Measurements from ENCODE around the gene RNU6-1.

RNU6-1 gene

DNA sequence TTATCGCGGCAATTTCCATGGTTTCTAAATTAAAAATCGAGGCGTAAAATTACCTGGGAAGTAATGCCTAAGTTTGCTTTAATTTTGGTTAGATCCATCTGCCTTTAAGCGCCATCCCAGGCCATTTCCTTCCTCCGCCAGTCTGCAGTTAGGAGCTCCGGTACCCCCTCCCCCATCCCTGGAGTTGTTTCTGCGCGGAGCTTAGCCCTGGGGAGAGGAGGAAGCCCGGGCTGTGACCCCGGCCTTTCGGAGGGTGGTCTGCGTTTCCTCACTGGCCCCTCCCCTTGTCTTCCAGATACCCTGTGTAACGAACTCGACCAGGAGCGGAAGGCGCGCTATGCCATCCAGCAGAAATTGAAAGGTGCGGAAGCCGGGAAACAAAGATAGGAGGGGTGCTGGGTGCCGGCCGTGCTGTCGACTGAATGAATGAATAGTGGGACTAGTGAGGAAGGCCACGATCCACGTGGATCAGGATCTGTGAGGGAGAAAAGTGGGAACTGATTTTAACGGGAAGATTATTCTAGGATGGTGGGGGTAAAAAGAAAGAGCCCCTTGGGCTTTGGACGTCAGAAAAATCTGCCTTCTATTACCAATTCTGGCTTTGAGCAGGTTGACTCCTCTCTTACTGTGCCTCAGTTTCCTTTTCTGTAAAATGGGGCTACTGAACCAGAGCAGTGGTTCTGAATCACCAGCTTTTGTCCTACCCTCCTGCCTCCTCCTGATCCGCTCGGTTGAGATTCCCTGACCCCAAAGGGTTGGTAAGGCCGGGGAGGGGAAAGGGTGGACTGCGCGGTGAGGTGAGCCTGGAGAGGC is 6.7 kb downstream of the RNU6-1 start:
- DNase-seq (ENCODE audit: low spot score) = no peak

- DNase-seq (ENCODE audit: low spot score) = no peak
These were observed 7.8 kb downstream of the RNU6-1 start for GRCh38 chr15:67832031-67832551.

DNA sequence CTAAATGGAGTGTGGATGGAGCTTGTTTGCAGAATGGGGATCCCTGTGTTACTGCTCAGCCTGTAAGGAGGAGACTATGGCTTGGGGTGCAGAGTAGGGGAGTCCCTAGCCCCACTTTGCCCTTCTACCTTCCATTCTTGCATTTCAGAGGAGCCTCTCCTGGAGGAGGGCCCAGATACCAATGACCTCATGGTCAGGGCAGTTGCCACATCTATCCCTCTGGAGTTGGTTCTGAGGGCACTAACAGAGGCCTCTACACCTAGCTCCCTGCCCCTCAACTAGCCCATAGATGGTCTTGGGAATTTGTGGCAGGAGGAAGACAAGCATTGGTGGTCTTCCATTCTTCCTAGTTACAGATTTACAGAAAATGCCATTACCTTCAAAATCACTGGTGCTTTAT is 8.5 kb downstream of the RNU6-1 start:
- DNase-seq (ENCODE audit: low spot score) = no peak

- no peak for DNase-seq (ENCODE audit: low spot score)
These were observed 10.0 kb downstream of the RNU6-1 start for GRCh38 chr15:67829647-67830504.

DNA sequence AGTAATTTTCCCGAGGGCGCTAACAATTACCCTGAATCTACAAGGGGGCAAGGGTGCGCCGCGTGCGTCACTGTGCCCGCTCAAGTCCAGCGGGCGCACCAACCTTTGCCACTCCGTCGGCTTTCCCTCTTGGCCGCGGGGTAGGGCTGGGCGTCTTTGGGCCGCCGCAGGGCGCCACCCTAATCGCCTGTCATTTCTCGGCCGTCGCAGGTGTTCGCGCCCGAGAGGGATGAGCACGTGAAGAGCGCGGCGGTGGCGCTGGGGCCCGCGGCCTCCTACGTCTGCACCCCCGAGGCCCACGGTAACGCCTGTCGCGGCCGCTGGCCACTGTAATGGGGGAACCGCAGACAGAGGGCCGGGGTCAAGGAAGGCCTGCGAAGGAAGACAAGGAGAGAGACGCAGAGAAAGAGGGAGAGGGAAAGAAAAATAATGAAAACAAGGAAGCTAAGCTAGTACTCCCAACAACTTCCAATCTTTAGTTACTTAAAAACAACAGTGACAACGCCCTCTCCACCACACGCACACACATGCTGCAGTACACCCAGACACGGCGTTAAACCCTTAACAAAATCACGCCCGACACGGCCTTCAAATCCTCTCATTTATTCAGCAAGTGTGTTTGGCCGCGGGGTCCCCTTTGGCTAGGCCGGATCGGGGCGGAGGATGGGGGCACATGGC is 10.7 kb downstream of the RNU6-1 start:
- no peak for DNase-seq (ENCODE audit: low spot score)

DNA sequence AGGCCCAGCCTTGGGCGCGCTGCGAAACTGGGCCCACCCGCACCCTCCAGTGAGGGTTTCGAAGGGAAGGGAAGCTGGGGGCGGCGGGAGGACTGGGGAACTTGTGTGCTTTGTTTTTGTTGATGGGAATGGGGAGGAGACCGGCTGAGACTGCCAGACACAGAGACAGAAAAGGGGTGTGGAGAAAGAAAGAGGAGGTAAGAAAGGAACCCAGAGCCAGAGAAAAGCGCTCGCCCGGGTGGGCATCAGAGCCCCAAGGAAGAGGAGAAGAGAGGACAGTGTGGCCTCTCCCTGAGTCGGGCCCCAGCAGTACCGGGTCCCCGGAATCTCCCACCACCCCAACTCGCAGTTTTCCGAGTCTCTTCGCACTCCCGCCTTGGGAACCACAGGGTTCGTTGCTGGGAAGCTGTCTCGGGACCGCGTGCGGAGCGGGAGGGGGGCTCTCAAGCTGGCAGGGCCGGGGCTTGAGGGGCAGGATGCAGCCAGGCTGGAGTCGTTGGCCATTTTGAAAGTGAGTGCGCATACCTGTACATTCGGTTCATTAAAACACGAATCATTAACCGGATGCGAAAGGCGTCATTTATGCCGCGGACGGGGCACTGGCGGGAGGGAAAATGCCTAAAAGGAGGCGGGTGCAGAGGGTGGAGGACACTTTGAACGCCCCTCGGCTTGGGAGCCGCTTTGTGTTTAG is 11.4 kb downstream of the RNU6-1 start:
- no peak for DNase-seq (ENCODE audit: low spot score)

DNA sequence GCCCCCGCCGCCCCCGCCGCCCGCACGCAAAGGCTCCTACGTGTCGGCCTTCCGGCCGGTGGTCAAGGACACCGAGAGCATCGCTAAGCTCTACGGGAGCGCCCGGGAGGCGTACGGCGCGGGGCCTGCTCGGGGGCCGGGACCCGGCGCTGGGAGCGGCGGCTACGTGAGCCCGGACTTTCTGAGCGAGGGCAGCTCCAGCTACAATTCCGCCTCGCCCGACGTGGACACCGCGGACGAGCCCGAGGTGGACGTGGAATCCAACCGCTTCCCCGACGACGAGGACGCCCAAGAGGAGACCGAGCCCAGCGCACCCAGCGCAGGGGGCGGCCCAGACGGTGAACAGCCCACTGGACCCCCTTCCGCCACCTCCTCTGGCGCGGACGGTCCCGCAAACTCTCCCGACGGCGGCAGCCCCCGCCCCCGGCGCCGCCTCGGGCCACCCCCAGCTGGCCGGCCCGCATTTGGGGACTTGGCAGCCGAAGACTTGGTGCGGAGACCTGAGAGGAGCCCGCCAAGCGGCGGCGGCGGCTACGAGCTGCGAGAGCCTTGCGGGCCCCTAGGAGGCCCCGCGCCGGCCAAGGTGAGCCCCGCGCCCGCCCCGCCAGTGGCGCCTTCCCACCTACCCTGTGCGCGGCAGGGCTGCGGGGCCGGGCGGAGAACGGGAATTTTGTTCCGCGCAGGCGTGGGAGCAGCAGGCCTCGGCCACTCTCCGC is 12.1 kb downstream of the RNU6-1 start:
- no peak for DNase-seq (ENCODE audit: low spot score)

- DNase-seq (ENCODE audit: low spot score) = no peak
These were observed 12.9 kb downstream of the RNU6-1 start for GRCh38 chr15:67826717-67827561.

GRCh38 chr15:67825881-67826716 is 13.7 kb downstream of the RNU6-1 start:
- no peak for DNase-seq (ENCODE audit: low spot score)

GRCh38 chr15:67824976-67825880 is 14.6 kb downstream of the RNU6-1 start, which contains the start of gene SKOR1:
Gene SKOR1 (plus strand): TSS chr15:67825509. CDS start chr15:67825603, 94 bp downstream.
- no peak for DNase-seq (ENCODE audit: low spot score)

DNA sequence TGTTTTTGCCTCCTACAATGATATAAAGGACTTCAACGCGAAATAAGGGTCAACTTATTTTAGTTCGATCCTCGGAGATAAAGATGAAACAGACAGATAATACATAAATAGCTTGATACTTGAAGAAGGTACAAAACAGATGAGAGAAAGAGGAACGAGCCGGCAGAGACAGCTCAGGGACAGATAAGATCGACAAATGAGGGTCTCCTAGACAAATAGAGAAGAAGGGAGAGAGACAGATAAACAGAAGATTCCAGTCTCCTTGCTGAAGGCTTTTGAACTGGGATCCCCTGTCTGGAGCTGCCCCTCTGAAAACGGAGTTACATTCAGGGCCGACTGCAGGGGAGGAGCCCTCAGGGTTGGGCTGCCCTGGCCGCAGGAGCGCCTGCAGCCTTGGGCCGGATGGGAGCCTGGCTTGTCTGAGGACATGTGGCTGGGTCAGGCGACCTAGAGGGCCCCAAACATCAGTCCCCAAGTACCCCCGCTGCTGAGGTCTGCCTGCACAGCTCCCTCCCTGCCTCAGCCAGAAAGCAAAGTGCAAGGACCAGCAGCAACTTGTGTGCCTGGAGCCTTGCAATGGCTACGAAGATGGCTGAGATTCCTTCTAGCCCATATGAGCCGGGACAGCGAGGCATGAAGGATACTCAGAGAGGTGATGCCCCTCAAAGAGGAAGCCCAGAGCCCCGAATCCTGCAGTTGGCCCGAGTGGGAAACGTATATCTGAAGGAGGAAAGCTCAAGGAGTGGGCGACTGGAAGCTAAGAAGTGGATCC is 15.5 kb downstream of the RNU6-1 start:
- DNase-seq (ENCODE audit: low spot score) = no peak

GRCh38 chr15:67823314-67824196 is 16.3 kb downstream of the RNU6-1 start:
- DNase-seq (ENCODE audit: low spot score) = no peak

DNA sequence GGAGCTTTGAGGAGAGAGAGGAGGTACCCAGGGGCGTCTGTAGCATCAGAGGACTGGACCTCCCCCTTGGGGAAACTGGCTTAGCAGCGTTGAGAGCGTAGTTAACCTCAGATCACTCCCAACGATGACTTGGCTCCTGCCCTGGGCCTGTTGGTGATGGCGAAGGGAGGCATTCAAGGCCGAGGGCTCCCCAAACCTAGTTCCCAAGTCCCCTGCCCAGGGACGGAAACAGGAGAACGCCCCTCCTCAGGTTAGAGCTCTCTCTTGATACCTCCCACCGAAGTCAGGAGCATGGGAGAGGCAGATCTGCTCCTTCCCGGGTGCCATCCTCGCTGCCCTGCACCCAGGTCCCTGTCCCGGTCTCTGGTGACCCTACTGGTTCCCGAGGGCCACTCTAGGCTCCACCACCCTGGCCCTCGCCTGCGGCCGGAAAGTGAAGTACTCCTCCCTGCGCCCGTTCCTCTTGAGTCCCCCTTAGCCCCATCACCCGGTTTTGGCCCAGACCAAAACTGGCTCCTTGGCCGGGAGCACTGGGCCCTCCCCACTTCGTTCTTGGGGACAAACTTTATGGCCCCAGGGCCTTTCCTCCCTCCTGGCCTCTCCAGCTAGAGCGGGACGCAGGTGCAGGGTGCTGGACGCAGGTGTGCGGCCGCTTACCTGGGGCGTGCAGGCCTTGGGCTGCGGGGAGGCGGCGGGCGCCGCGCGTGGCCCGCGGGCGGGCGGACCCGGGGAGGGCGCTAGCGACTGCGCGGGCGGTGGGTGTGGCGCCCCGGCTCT is 17.1 kb downstream of the RNU6-1 start:
- DNase-seq (ENCODE audit: low spot score) = no peak

GRCh38 chr15:67821784-67822440 is 17.9 kb downstream of the RNU6-1 start:
- no peak for DNase-seq (ENCODE audit: low spot score)
